ENCODE data around the gene PBX3. TPM values are rescaled to one million over a fixed set of nuclear protein-coding genes. Genes with fewer than 3 reads are reported as not detected.

The PBX3 gene
- total and polyA plus RNA-seq, 9 of the 15 experiments (the other 6 are each of a cell fraction or from before 2014, with no cell fraction given) = 0.14 to 5.8 (median 0.92) TPM

- TF ChIP-seq NFE2 (IDR thresholded peaks at IDR 0.05; ENCODE audit: low read depth) (no peak), ATF2 (CRISPR knock-in tag; IDR thresholded peaks at IDR 0.05) (no peak), ZNF124 (CRISPR knock-in tag; IDR thresholded peaks at IDR 0.05) (no peak), BMI1 (IDR thresholded peaks at IDR 0.05; ENCODE audit: low read length) (no peak)
- no peak for ATAC-seq
- BruUV-seq (replicated peaks) = no TSS peak
- H3K27ac ChIP-seq (ENCODE audit: extremely low read depth, low read depth, low read length) = no peak overlapping the region
- ChIA-PET CTCF (ENCODE audit: low intra/inter-chr PET ratio) (no interaction called here), POLR2A (no interaction called here)
- intact Hi-C loops (cut with micrococcal nuclease) = no loop called here
- H3K79me2 ChIP-seq (ENCODE audit: control insufficient read depth, insufficient read depth, low read length) = no peaks in the 10 kb centered on the region
- no peaks in the 10 kb centered on the region for H3K9me1 ChIP-seq (ENCODE audit: control insufficient read depth, insufficient read depth, low read length)
- H3K36me3 ChIP-seq (ENCODE audit: control insufficient read depth, insufficient read depth, low read length) = no peaks in the 10 kb centered on the region
- DNase-seq (ENCODE audit: extremely low read depth in 1 of 4, low spot score in 3 of 4) = peak in 1 of 4 experiments; percentile 1
- no peak overlapping the region for H2AFZ ChIP-seq (ENCODE audit: low read depth, low read length)
- H3K27me3 ChIP-seq (ENCODE audit: control insufficient read depth in 2 of 2, insufficient read depth in 2 of 2, low read length in 2 of 2) = peaks cover 2 to 3% of the 10 kb centered on the region in 2 experiments; a peak in 2 of 5 replicates
- H3K9ac ChIP-seq (ENCODE audit: insufficient read depth in 1 of 2, low read depth in 2 of 2, low read length in 2 of 2) = no peak overlapping the region
- no peak overlapping the region for H3K4me2 ChIP-seq (ENCODE audit: insufficient read depth, low read length)
- FAIRE-seq = no peak
- no peaks in the 10 kb centered on the region for H3K4me1 ChIP-seq (replicated peaks in 1 of 2; ENCODE audit: control insufficient read depth in 2 of 2, insufficient read depth in 2 of 2, low read length in 2 of 2)
- no peaks in the 10 kb centered on the region for H3K9me3 ChIP-seq (replicated peaks; ENCODE audit: control insufficient read depth, insufficient read depth, low read depth, low read length)
- no peak overlapping the region for H3K4me3 ChIP-seq
- no peaks in the 10 kb centered on the region; the same call in 1 of the 2 replicates for H4K20me1 ChIP-seq (replicated peaks; ENCODE audit: control insufficient read depth, insufficient read depth, low read length)
- in situ Hi-C loops (cut with MboI) = no loop called here
These were observed 42.0 kb downstream of the PBX3 start for GRCh38 chr9:125789196-125789595.

- CTCF ChIA-PET (ENCODE audit: low intra/inter-chr PET ratio) = no interaction called here
These were observed 47.5 kb downstream of the PBX3 start for GRCh38 chr9:125794708-125795107.

More at GRCh38 chr9:125794708-125795107, 47.5 kb downstream of the PBX3 start:
- Histone ChIP-seq H3K9me1 (ENCODE audit: control insufficient read depth, insufficient read depth, low read length) (no peaks in the 10 kb centered on the region), H3K4me1 (replicated peaks in 1 of 2; ENCODE audit: control insufficient read depth in 2 of 2, insufficient read depth in 2 of 2, low read length in 2 of 2) (no peaks in the 10 kb centered on the region; a peak in 1 of 5 replicates), H3K36me3 (ENCODE audit: control insufficient read depth, insufficient read depth, low read length) (no peaks in the 10 kb centered on the region), H3K4me3 (no peak overlapping the region), H3K9me3 (replicated peaks; ENCODE audit: control insufficient read depth, insufficient read depth, low read depth, low read length) (no peaks in the 10 kb centered on the region), H3K79me2 (ENCODE audit: control insufficient read depth, insufficient read depth, low read length) (no peaks in the 10 kb centered on the region), H3K4me2 (ENCODE audit: insufficient read depth, low read length) (no peak overlapping the region), H3K27ac (ENCODE audit: extremely low read depth, low read depth, low read length) (no peak overlapping the region), H4K20me1 (replicated peaks; ENCODE audit: control insufficient read depth, insufficient read depth, low read length) (no peaks in the 10 kb centered on the region), H3K9ac (ENCODE audit: insufficient read depth in 1 of 2, low read depth in 2 of 2, low read length in 2 of 2) (no peak overlapping the region), H2AFZ (ENCODE audit: low read depth, low read length) (no peak overlapping the region), H3K27me3 (ENCODE audit: control insufficient read depth in 2 of 2, insufficient read depth in 2 of 2, low read length in 2 of 2) (no peaks in the 10 kb centered on the region; a peak in 2 of 5 replicates)
- ATAC-seq = no peak
- DNase-seq (ENCODE audit: extremely low read depth in 1 of 4, low spot score in 3 of 4) = no peak
- intact Hi-C loops (cut with micrococcal nuclease) (no loop called here), in situ Hi-C loops (cut with MboI) (no loop called here)
- TF ChIP-seq NR4A1 (CRISPR knock-in tag; IDR thresholded peaks at IDR 0.05) = no peak
- TF ChIP-seq NR4A1 (tag; IDR thresholded peaks at IDR 0.05) = no peak
- TF ChIP-seq HSF4 (CRISPR knock-in tag; IDR thresholded peaks at IDR 0.05; ENCODE audit: borderline replicate concordance) = no peak
- no peak for TF ChIP-seq MITF (IDR thresholded peaks at IDR 0.05)
- no peak for TF ChIP-seq TBL1XR1 (IDR thresholded peaks at IDR 0.05; ENCODE audit: low read length in 2 of 2)
- TF ChIP-seq SMAD3 (CRISPR knock-in tag; conservative IDR thresholded peaks at IDR 0.05) = no peak
- TF ChIP-seq ZFPM2 (CRISPR knock-in tag; IDR thresholded peaks at IDR 0.05) = no peak
- WGBS (ENCODE audit: insufficient coverage, low coverage, missing lambda C conversion rate) = 4% methylated on average over 2 of the region's 2 CpGs
- FAIRE-seq = no peak
- POLR2A ChIA-PET = no interaction called here
- no TSS peak for BruUV-seq (replicated peaks)
